Measurements from ENCODE around the gene TNFRSF19.
A peak's percentile ranks its signal among the peaks of the same experiment; 100 is the strongest.

TNFRSF19 gene

GRCh38 chr13:23620211-23620610 lies 50.0 kb downstream of the TNFRSF19 start:
- no peak for ATAC-seq
- TF ChIP-seq ZFP3 (CRISPR knock-in tag; IDR thresholded peaks at IDR 0.05) (no peak), POU6F1 (CRISPR knock-in tag; IDR thresholded peaks at IDR 0.05; ENCODE audit: borderline replicate concordance, low read depth) (no peak), ESRRG (CRISPR knock-in tag; IDR thresholded peaks at IDR 0.05) (no peak), CREB5 (CRISPR knock-in tag; IDR thresholded peaks at IDR 0.05; ENCODE audit: low read depth) (no peak), TOX (CRISPR knock-in tag; IDR thresholded peaks at IDR 0.05; ENCODE audit: borderline replicate concordance) (no peak), ZFP30 (CRISPR knock-in tag; IDR thresholded peaks at IDR 0.05) (no peak), TSHZ2 (CRISPR knock-in tag; IDR thresholded peaks at IDR 0.05) (no peak), ZNF70 (CRISPR knock-in tag; IDR thresholded peaks at IDR 0.05) (no peak), PPARA (CRISPR knock-in tag; IDR thresholded peaks at IDR 0.05; ENCODE audit: borderline replicate concordance) (no peak), PATZ1 (CRISPR knock-in tag; IDR thresholded peaks at IDR 0.05; ENCODE audit: borderline replicate concordance) (no peak), RARB (CRISPR knock-in tag; IDR thresholded peaks at IDR 0.05) (no peak), CSDC2 (CRISPR knock-in tag; IDR thresholded peaks at IDR 0.05) (no peak), OSR1 (CRISPR knock-in tag; IDR thresholded peaks at IDR 0.05) (no peak), ARNTL (CRISPR knock-in tag; IDR thresholded peaks at IDR 0.05; ENCODE audit: borderline replicate concordance, low read depth) (no peak), CSRNP3 (CRISPR knock-in tag; IDR thresholded peaks at IDR 0.05) (no peak), TCF4 (CRISPR knock-in tag; IDR thresholded peaks at IDR 0.05; ENCODE audit: borderline replicate concordance) (no peak), SNAI2 (CRISPR knock-in tag; IDR thresholded peaks at IDR 0.05) (no peak), ZNF565 (CRISPR knock-in tag; conservative IDR thresholded peaks at IDR 0.05; ENCODE audit: low read depth) (no peak)

GRCh38 chr13:23620613-23621315 lies 50.6 kb downstream of the TNFRSF19 start:
- ATAC-seq, result peak; percentile 27
- TF ChIP-seq TCF4 (CRISPR knock-in tag; IDR thresholded peaks at IDR 0.05; ENCODE audit: borderline replicate concordance) (no peak), GLIS3 (CRISPR knock-in tag; IDR thresholded peaks at IDR 0.05) (no peak), BACH2 (CRISPR knock-in tag; IDR thresholded peaks at IDR 0.05; ENCODE audit: borderline replicate concordance) (no peak), POU6F1 (CRISPR knock-in tag; IDR thresholded peaks at IDR 0.05; ENCODE audit: borderline replicate concordance, low read depth) (no peak), ZNF565 (CRISPR knock-in tag; conservative IDR thresholded peaks at IDR 0.05; ENCODE audit: low read depth) (no peak), ISL1 (CRISPR knock-in tag; IDR thresholded peaks at IDR 0.05) (no peak), RARB (CRISPR knock-in tag; IDR thresholded peaks at IDR 0.05) (no peak)
